Mammary epithelial cell (primary cell): ENCODE measurements around the gene CST3.

Experiments used
- CTCF ChIP-seq, 2 donors: IDR thresholded peaks in 1 of 2; conservative IDR thresholded peaks in 1 of 2; 2 replicates each; pipeline ENCODE4 v1.5.1; 2011 to 2012; ENCODE audit warnings: inconsistent platforms in 2 of 2, low read length in 2 of 2, mild to moderate bottlenecking in 2 of 2, control low read depth in 1 of 2, low read depth in 1 of 2; ENCODE audit not compliant: insufficient read depth in 1 of 2; ENCODE audit errors: extremely low read depth in 1 of 2
- EZH2 ChIP-seq: IDR thresholded peaks from 2 replicates; pipeline ENCODE4 v1.6.1; 2012; ENCODE audit warnings: low read length, inconsistent platforms, borderline replicate concordance

- TF ChIP-seq CTCF (conservative IDR thresholded peaks at IDR 0.05 in 1 of 2, IDR thresholded peaks at IDR 0.05 in 1 of 2; ENCODE audit: extremely low read depth in 1 of 2, insufficient read depth in 1 of 2, low read depth in 1 of 2, low read length in 2 of 2) (no peak), EZH2 (no peak)
Observed at GRCh38 chr20:23670361-23670760, 32.6 kb upstream of the CST3 start.
